Astrocyte of the cerebellum (primary cell): ENCODE data around the gene KIF26A.

Experiments used
- DNase-seq: peaks from one replicate; pipeline ENCODE4 v3.0.0-alpha.2; 2011; ENCODE audit warnings: low read depth
- H3K4me3 ChIP-seq: 2 replicates; pipeline ENCODE4 v1.5.1; 2011; ENCODE audit warnings: mild to moderate bottlenecking, low read depth, low read length, moderate library complexity
- in situ Hi-C: cut with HindIII; loops from 2 replicates; pipeline ENCODE4 v1.10.0; 2017; ENCODE audit warnings: low sequenced_read_pairs
- TF ChIP-seq, protein P1 (sequence below): IDR thresholded peaks from 2 replicates; pipeline ENCODE4 v1.5.1; 2012; ENCODE audit warnings: low read length, low read depth, moderate library complexity, mild to moderate bottlenecking; ENCODE audit errors: missing control alignments

Gene KIF26A

DNA sequence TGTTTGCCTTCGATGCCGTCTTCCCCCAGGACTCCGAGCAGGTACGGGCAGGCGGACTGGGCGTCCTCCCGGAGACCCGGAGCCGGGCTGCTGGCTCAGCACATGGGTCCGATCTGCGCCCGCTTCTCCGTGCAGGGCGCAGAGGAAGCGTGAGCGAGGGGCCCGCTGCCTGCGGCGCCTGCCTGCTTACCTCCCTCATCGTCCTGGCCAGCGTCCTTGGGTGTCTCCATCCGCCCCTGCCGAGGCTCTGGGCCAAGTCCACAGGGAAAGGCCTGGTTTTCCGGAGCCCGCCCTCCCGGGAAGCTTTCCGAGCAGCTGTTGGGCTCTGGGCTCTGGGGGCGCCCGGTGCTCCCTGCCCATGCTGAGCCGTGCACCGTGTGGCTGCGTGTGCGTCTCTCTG is 33.5 kb downstream of the KIF26A start:
- no peak for DNase-seq
- in situ Hi-C loops, result no loop called here
- TF ChIP-seq, protein P1, sequence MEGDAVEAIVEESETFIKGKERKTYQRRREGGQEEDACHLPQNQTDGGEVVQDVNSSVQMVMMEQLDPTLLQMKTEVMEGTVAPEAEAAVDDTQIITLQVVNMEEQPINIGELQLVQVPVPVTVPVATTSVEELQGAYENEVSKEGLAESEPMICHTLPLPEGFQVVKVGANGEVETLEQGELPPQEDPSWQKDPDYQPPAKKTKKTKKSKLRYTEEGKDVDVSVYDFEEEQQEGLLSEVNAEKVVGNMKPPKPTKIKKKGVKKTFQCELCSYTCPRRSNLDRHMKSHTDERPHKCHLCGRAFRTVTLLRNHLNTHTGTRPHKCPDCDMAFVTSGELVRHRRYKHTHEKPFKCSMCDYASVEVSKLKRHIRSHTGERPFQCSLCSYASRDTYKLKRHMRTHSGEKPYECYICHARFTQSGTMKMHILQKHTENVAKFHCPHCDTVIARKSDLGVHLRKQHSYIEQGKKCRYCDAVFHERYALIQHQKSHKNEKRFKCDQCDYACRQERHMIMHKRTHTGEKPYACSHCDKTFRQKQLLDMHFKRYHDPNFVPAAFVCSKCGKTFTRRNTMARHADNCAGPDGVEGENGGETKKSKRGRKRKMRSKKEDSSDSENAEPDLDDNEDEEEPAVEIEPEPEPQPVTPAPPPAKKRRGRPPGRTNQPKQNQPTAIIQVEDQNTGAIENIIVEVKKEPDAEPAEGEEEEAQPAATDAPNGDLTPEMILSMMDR, result no peak
- H3K4me3 ChIP-seq, result no peak overlapping the region

DNA sequence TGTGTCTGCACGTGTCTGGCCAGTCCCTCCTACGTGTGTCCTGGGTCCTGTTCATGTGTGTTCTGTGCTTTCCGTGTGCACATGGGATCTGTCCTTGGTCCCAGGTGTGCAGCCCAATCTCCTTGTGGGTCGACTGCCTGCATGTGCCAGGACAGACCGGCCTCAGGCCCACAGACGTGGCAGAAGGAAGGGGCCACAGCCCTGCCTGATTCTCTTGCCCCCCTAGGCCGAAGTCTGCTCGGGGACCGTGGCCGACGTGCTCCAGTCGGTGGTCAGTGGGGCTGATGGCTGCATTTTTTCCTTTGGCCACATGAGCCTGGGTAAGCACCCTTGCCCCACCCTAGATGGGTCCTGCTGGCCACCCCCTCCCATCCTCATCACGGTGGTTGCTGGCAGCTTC is 34.0 kb downstream of the KIF26A start:
- TF ChIP-seq, protein P1, result no peak
- in situ Hi-C loops, result no loop called here
- no peak overlapping the region for H3K4me3 ChIP-seq
- DNase-seq, result no peak

DNA sequence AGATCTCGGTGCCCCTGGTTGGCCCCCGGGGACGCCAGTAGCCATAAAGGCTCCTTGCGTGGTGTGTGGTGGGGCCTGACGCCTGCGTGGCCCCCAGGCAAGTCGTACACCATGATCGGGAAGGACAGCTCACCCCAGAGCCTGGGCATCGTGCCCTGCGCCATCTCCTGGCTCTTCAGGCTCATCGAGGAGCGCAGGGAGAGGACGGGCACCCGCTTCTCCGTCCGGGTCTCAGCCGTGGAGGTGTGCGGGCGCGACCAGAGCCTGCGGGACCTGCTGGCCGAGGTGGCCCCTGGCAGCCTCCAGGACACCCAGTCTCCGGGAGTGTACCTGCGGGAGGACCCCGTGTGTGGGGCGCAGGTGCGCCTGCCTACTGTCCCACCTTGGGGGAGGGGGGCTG is 34.5 kb downstream of the KIF26A start:
- in situ Hi-C loops, result no loop called here
- no peak for DNase-seq
- TF ChIP-seq, protein P1, result no peak
- H3K4me3 ChIP-seq, result no peak overlapping the region

DNA sequence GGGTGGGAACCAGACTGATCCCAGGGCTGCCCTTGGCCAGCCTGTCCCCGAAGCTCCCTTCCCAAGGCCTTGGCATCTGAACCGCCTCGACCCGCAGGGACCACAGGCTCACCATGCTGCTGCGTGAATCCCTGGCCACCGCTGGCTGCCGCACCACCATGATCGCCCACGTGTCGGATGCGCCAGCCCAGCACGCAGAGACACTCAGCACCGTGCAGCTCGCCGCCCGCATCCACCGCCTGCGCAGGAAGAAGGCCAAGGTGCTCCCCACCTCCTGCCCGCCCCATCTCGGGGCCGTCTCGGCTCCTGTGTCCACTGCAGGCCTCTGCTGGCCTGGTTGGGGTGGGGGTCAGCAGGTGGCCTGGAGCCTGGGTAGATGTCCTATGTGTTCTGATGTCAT is 35.7 kb downstream of the KIF26A start:
- DNase-seq, result no peak
- H3K4me3 ChIP-seq, result no peak overlapping the region
- TF ChIP-seq, protein P1, result no peak
- in situ Hi-C loops, result no loop called here

DNA sequence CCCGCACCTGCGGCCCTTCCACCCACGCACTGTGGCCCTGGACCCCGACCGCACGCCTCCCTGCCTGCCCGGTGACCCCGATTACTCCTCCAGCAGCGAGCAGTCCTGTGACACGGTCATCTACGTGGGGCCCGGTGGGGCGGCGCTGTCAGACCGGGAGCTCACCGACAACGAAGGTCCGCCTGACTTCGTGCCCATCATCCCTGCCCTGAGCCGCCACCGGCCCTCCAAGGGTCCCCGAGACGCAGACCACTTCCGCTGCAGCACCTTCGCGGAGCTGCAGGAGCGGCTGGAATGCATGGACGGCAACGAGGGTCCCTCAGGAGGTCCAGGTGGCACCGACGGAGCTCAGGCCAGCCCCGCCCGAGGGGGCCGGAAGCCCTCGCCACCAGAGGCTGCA is 36.7 kb downstream of the KIF26A start:
- in situ Hi-C loops, result no loop called here
- H3K4me3 ChIP-seq, result no peak overlapping the region
- TF ChIP-seq, protein P1, result no peak
- DNase-seq, result no peak

DNA sequence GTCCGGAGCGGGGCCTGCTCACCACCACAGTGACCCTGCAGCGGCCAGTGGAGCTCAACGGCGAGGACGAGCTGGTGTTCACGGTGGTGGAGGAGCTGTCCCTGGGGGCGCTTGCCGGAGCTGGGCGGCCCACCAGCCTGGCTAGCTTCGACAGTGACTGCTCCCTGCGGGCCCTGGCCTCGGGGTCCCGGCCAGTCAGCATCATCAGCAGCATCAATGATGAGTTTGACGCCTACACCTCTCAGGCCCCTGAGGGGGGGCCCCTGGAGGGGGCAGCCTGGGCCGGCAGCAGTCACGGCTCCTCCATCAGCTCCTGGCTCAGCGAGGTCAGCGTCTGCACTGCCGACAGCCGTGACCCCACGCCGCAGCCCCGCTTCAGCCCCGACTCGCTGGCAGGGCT is 37.4 kb downstream of the KIF26A start:
- in situ Hi-C loops, result no loop called here

More for the DNA sequence above, 37.4 kb downstream of the KIF26A start:
- TF ChIP-seq, protein P1, result no peak
- no peak overlapping the region for H3K4me3 ChIP-seq
- DNase-seq, result no peak
